OCI-LY7 (cell line): ENCODE results near the gene TEKT2.

ENCODE experiments used
- CTCF ChIP-seq: fragments of 200-600 bp; sonication (generic); conservative IDR thresholded peaks from 2 replicates; pipeline ENCODE4 v1.5.1; 2014; ENCODE audit warnings: mild to moderate bottlenecking, antibody characterized with exemption, low read length, moderate library complexity, mixed read lengths
- EZH2phosphoT487 ChIP-seq: fragments of 200-600 bp; sonication (generic); IDR thresholded peaks from 2 replicates; pipeline ENCODE4 v1.6.1; 2018; ENCODE audit warnings: low read depth, borderline replicate concordance, mild to moderate bottlenecking, mixed run types, antibody characterized with exemption, low read length, moderate library complexity, mixed read lengths

- TF ChIP-seq CTCF: no peak
- no peak for TF ChIP-seq EZH2phosphoT487
These were observed 3.6 kb downstream of the TEKT2 start for GRCh38 chr1:36087233-36088123.
